GM12874 (cell line): ENCODE data around the gene SMIM36.

Source experiments
- CTCF ChIP-seq: IDR thresholded peaks from 2 replicates; pipeline ENCODE4 v1.5.1; 2011; ENCODE audit warnings: low read depth, mild to moderate bottlenecking, control low read depth, low read length, moderate library complexity; ENCODE audit not compliant: insufficient read depth

The SMIM36 gene

GRCh38 chr17:55451203-55451641 lies 60.0 kb downstream of the SMIM36 start:
- no peak for TF ChIP-seq CTCF

- no peak for TF ChIP-seq CTCF
These were observed 60.9 kb downstream of the SMIM36 start for GRCh38 chr17:55450232-55450825.

- TF ChIP-seq CTCF = no peak
These were observed 62.6 kb downstream of the SMIM36 start for GRCh38 chr17:55448681-55449080.

- no peak for TF ChIP-seq CTCF
These were observed 64.6 kb downstream of the SMIM36 start for GRCh38 chr17:55446581-55447205.

- TF ChIP-seq CTCF = no peak
These were observed 66.5 kb downstream of the SMIM36 start for GRCh38 chr17:55444471-55445441.

- TF ChIP-seq CTCF = no peak
These were observed 67.3 kb downstream of the SMIM36 start for GRCh38 chr17:55443904-55444303.

GRCh38 chr17:55442953-55443683 lies 68.1 kb downstream of the SMIM36 start:
- TF ChIP-seq CTCF = no peak
